H1 (cell line): ENCODE results near the gene SPATA31E1. TPM values are rescaled to one million over a fixed set of nuclear protein-coding genes. Genes with fewer than 3 reads are reported as not detected.

Source experiments
- polyA plus RNA-seq, 7 experiments: library from polyadenylated mRNA; depleted of rRNA in 3 of 7; stranded (reverse) in 5 of 7; unstranded in 2 of 7; fragments of >200 nt in 5 of 7; fragments of 200-250 nt in 2 of 7; gene quantifications; 1 replicate in 5 of 7; 2 replicates in 1 of 7; 4 replicates in 1 of 7; pipeline versions ENCODE4 v1.2.1 to v1.2.3, GENCODE V29; 2011 to 2013; ENCODE audit warnings: missing spikeins in 2 of 7, mixed read lengths in 2 of 7
- total RNA-seq: library from RNA; stranded (reverse); fragmentation: NEBNext Ultra II Directional; extraction: Animal tissue kit (Norgen Biotek cat#: 25700); gene quantifications from 2 replicates; pipeline ENCODE4 v1.2.1, GENCODE V29; 2021
- TF ChIP-seq, protein P1 (sequence below): IDR thresholded peaks from 2 replicates; pipeline ENCODE4 v1.6.1; 2012; ENCODE audit warnings: inconsistent platforms

Gene SPATA31E1
- total and polyA plus RNA-seq, 2 of the 8 experiments (the other 6 are each of a cell fraction or from before 2014, with no cell fraction given): 0.05 to 0.09 TPM

DNA sequence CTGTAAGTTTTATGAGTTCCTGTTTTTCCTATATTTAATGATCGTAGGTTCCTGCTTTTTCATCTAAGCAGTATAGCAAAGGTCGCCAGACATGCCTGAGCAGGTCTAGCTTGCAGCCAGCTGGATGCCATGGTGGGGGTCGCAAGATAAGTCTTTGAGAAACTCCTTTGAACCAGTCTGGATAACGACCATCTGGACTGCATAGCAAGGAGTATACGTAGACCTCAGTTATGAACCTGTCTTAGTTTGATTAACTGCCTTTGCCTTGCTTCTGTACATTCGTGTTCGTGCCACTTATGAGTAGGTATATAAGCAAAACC, 8.4 kb upstream of the SPATA31E1 start (continued):
- TF ChIP-seq, protein P1, sequence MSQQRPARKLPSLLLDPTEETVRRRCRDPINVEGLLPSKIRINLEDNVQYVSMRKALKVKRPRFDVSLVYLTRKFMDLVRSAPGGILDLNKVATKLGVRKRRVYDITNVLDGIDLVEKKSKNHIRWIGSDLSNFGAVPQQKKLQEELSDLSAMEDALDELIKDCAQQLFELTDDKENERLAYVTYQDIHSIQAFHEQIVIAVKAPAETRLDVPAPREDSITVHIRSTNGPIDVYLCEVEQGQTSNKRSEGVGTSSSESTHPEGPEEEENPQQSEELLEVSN: no peak
- TF ChIP-seq, all 59 proteins: peak for 0
